Sigmoid colon (tissue), 7 donors: ENCODE data around the gene NDUFA6. TPM values are rescaled to one million over a fixed set of nuclear protein-coding genes. Genes with fewer than 3 reads are reported as not detected.

Source experiments
- DNase-seq: peaks from one replicate; pipeline ENCODE4 v3.0.0-alpha.2; 2019
- H3K27ac ChIP-seq, 4 donors: fragments of 200-600 bp; sonication (generic); one replicate each; pipeline ENCODE4 v1.5.1; 2016 to 2019; ENCODE audit warnings: mild to moderate bottlenecking in 1 of 4
- H3K27me3 ChIP-seq, 3 donors: fragments of 200-600 bp; sonication (generic); one replicate each; pipeline ENCODE4 v1.5.1; 2019; ENCODE audit warnings: mild to moderate bottlenecking in 1 of 3
- H3K36me3 ChIP-seq, 4 donors: fragments of 200-600 bp; sonication (generic); one replicate each; pipeline ENCODE4 v1.5.1; 2016 to 2019
- H3K4me1 ChIP-seq, 4 donors: fragments of 200-600 bp; sonication (generic); one replicate each; pipeline ENCODE4 v1.5.1; 2017 to 2019
- H3K4me3 ChIP-seq, 4 donors: fragments of 200-600 bp; sonication (generic); one replicate each; pipeline ENCODE4 v1.5.1; 2017 to 2019; ENCODE audit warnings: mild to moderate bottlenecking in 2 of 4, moderate library complexity in 1 of 4
- H3K9me3 ChIP-seq, 4 donors: fragments of 200-600 bp in 3 of 4; sonication (generic) in 3 of 4; one replicate each; pipeline versions ENCODE4 v1.5.1 to v1.6.1; 2013 to 2019
- EP300 ChIP-seq, 4 donors: sonication (generic); formaldehyde crosslinking; IDR thresholded peaks; one replicate each; pipeline ENCODE4 v1.6.1; 2017; ENCODE audit warnings: antibody characterized with exemption in 4 of 4
- POLR2A ChIP-seq, 2 donors: fragments of 450-650 bp; IDR thresholded peaks; one replicate each; pipeline ENCODE4 v1.6.1; 2016; ENCODE audit warnings: antibody characterized with exemption in 2 of 2, mild to moderate bottlenecking in 2 of 2, moderate library complexity in 2 of 2
- POLR2AphosphoS5 ChIP-seq, 4 donors: sonication (generic); formaldehyde crosslinking; IDR thresholded peaks; one replicate each; pipeline ENCODE4 v1.6.1; 2017; ENCODE audit warnings: antibody characterized with exemption in 4 of 4
- WGBS, 2 donors: extraction: QIAGEN DNeasy Blood & Tissue Kit; methylation state at CpG; one replicate each; pipeline ENCODE4 v1.1.7; 2013; 5-methylcytosine and 5-hydroxymethylcytosine counted together
- intact Hi-C: fragments of 100-400 bp; cut with DNase I; formaldehyde crosslinking; loops from one replicate; pipeline ENCODE4 v1.15.1; 2023
- polyA plus RNA-seq, 3 donors: library from polyadenylated mRNA; stranded (reverse); fragments of 200-250 nt; gene quantifications; one replicate each; pipeline ENCODE4 v1.2.3, GENCODE V29; 2013
- total RNA-seq, 4 donors: library from RNA; depleted of rRNA; stranded (reverse); fragments of >200 nt; gene quantifications; one replicate each; pipeline ENCODE4 v1.1.0, GENCODE V29; 2016
- TF ChIP-seq, protein P1 (sequence below), 4 experiments: fragments of 450-650 bp in 3 of 4; fragments of 200-600 bp in 1 of 4; IDR thresholded peaks; one replicate each; pipeline ENCODE4 v1.5.1; 2016 to 2019; ENCODE audit warnings: antibody characterized with exemption in 4 of 4, mild to moderate bottlenecking in 3 of 4, moderate library complexity in 2 of 4
- donor health status: healthy with polysubstance abuse.
- donor health status: Bipolar disorder and iron deficiency.
- donor health status: healthy.

The NDUFA6 gene
- total and polyA plus RNA-seq, 7 donors: 61.8 to 248 (median 104) TPM

DNA sequence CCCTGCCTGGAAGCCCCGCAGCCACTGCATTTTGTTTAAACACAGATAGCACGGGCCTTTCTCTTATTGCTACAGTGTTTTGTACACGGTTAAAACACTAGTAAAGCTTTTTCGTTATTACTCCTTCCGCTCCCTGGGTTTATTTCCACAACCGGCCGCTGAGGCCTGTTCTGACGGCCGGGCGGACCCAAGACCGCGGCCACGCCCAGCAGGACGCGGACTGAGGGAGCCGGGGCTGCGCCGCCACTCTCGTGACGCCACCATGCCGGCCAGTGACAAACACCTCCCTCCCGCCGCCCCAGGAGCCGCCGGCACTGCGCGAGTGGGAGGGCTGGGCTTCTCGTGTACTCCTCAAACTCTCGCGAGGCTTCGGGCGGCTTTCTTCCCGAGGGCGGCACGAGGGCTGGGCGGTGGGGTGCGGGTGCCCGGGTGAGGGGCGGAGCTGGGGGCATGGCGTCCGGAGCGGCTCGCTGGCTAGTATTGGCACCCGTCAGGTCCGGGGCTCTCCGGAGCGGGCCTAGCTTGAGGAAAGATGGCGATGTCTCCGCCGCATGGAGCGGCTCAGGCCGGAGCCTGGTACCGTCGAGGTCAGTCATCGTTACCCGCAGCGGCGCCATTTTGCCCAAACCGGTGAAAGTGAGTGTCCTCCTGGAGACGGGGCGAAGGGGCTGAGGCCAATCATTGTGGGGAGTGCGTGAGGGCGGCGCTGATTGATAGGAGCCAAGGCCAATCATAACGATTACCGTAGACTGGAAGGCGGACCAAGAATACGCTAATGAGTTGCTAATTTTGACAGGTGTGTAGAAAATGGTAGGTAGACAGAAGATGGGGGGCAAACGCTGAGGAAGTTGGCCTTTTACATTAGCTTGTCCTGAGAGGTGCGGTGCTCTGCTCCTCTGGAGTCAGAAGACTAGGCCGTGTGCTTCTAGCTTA lies 11.0 kb downstream of the NDUFA6 start, which contains the start of gene SMDT1:
Gene SMDT1 (plus strand): TSS at position 382 of the 933 bp plus-strand sequence. CDS start 69 bp downstream, at position 451.
- Histone ChIP-seq H3K9me3 (no peaks in the 10 kb centered on the region), H3K27ac (peak within 1 kb of the TSS; percentile 93 to 99 (median 98)), H3K27me3 (no peaks in the 10 kb centered on the region), H3K4me1 (peaks cover 0 to 48% (median 39%) of the 10 kb centered on the region in 4 donors), H3K4me3 (peak within 1 kb of the TSS; percentile 61 to 68 (median 63)), H3K36me3 (peaks cover 1 to 49% (median 15%) of the 10 kb centered on the region in 4 donors)
- 0% methylated on average over 71 of the region's 71 CpGs for WGBS, 2 donors
- intact Hi-C loops: loop anchor here (1.0 to 10.0 kb wide), 3 partner anchors 11 to 395 kb away; partner anchors contain the start of genes NDUFA6 and SNU13
- DNase-seq: peak; percentile 100
- TF ChIP-seq, protein P1, sequence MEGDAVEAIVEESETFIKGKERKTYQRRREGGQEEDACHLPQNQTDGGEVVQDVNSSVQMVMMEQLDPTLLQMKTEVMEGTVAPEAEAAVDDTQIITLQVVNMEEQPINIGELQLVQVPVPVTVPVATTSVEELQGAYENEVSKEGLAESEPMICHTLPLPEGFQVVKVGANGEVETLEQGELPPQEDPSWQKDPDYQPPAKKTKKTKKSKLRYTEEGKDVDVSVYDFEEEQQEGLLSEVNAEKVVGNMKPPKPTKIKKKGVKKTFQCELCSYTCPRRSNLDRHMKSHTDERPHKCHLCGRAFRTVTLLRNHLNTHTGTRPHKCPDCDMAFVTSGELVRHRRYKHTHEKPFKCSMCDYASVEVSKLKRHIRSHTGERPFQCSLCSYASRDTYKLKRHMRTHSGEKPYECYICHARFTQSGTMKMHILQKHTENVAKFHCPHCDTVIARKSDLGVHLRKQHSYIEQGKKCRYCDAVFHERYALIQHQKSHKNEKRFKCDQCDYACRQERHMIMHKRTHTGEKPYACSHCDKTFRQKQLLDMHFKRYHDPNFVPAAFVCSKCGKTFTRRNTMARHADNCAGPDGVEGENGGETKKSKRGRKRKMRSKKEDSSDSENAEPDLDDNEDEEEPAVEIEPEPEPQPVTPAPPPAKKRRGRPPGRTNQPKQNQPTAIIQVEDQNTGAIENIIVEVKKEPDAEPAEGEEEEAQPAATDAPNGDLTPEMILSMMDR (IDR thresholded peaks at IDR 0.05): no peak
- TF ChIP-seq POLR2AphosphoS5 (IDR thresholded peaks at IDR 0.05) (peak; percentile 81 to 96 (median 94)), EP300 (IDR thresholded peaks at IDR 0.05) (peak in 1 of 4 donors; percentile 44), POLR2A (IDR thresholded peaks at IDR 0.05) (peak; percentile 93 to 95)

DNA sequence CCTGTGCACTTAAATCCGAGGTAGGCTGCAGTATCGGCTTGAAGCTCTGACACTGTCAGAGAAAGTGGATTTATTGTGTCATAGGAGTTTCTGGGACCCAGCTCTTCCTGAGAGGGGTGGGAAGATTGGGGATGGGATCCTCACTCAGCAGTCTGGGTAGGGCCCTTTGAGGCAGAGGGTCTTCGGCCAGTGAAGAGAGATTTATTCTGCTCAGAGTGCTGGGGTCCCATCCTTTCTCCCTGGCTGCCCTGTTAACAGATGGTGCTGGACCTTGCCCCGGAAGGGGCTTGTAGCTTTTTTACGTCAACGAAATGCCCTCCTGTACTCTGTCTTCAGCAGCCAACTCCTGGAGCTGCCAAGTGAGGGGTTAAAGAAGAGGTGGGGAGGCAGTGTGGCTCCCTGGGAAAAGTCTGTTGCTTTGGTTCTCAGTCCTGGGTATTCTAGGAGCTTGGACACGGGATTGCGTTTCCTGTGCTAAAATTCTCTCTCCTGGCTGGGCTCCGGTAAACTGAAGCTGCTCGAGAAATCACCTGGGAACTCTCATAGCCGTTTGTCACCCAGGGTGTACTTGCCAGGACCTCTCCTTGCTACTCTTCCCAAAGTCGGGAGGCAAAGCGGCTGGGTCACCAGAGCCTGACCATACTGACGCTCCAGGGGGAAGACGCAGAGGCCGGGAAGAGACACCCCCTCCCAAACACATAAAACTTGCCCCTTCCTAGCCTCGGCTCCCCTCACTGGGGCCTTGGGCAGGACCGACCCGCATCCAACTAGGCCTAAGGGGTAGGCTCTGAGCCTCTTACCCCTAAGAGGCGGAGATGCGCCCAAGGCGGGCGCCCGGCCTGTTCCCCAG lies 11.9 kb downstream of the NDUFA6 start:
- Histone ChIP-seq H3K4me3 (peak overlapping the region; percentile 43 to 68 (median 63)), H3K36me3 (peaks cover 0 to 40% (median 11%) of the 10 kb centered on the region in 4 donors), H3K9me3 (no peaks in the 10 kb centered on the region), H3K4me1 (peaks cover 0 to 56% (median 44%) of the 10 kb centered on the region in 4 donors), H3K27ac (peak overlapping the region; percentile 93 to 99 (median 98)), H3K27me3 (no peaks in the 10 kb centered on the region)
- 23 to 54% methylated on average over 24 of the region's 24 CpGs for WGBS, 2 donors
- TF ChIP-seq POLR2A (IDR thresholded peaks at IDR 0.05) (no peak), EP300 (IDR thresholded peaks at IDR 0.05) (no peak), POLR2AphosphoS5 (IDR thresholded peaks at IDR 0.05) (no peak)
- TF ChIP-seq, protein P1 (IDR thresholded peaks at IDR 0.05): no peak
- intact Hi-C loops: loop anchor here (5.0 to 10.0 kb wide), 2 partner anchors 289 to 394 kb away; partner anchors contain the start of gene SNU13
- DNase-seq: no peak

DNA sequence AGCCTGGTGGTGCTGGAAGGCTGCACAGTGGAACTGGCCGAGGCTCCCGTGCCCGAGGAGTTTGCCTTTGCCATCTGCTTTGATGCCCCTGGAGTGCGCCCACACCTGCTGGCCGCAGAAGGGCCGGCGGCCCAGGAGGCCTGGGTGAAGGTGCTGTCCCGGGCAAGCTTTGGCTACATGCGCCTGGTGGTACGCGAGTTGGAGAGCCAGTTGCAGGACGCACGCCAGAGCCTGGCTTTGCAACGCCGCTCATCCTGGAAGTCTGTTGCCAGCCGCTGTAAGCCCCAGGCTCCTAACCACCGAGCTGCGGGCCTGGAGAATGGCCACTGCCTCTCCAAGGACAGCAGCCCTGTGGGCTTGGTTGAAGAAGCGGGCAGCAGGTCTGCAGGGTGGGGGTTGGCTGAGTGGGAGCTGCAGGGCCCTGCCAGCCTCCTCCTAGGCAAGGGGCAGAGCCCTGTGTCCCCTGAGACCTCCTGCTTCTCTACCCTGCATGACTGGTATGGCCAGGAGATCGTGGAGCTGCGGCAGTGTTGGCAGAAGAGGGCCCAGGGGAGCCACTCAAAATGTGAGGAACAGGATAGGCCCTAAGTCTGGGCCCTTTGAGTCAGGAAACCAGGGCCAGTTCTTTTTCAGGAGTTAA lies 13.0 kb downstream of the NDUFA6 start:
- Histone ChIP-seq H3K4me1 (peaks cover 0 to 61% (median 49%) of the 10 kb centered on the region in 4 donors), H3K4me3 (no peak overlapping the region), H3K27ac (peak overlapping the region; percentile 93 to 99 (median 98)), H3K9me3 (no peaks in the 10 kb centered on the region), H3K27me3 (no peaks in the 10 kb centered on the region), H3K36me3 (peaks cover 0 to 29% (median 9%) of the 10 kb centered on the region in 4 donors)
- TF ChIP-seq POLR2A (IDR thresholded peaks at IDR 0.05) (no peak), POLR2AphosphoS5 (IDR thresholded peaks at IDR 0.05) (no peak), EP300 (IDR thresholded peaks at IDR 0.05) (no peak)
- TF ChIP-seq, protein P1 (IDR thresholded peaks at IDR 0.05): no peak
- 91 to 95% methylated on average over 21 of the region's 21 CpGs for WGBS, 2 donors
- intact Hi-C loops: loop anchor here (5.0 to 10.0 kb wide), 2 partner anchors 290 to 393 kb away; partner anchors contain the start of gene SNU13
- no peak for DNase-seq
